ENCODE results near the gene RFXAP. TPM values are rescaled to one million over a fixed set of nuclear protein-coding genes. Genes with fewer than 3 reads are reported as not detected.

The RFXAP gene
- total and polyA plus RNA-seq, 9 of the 15 experiments (the other 6 are each of a cell fraction or from before 2014, with no cell fraction given), result 2.1 to 9.7 (median 2.9) TPM

- TF ChIP-seq UBTF (IDR thresholded peaks at IDR 0.05; ENCODE audit: borderline replicate concordance in 1 of 2, low read depth in 2 of 2, low read length in 2 of 2), result no peak
- TF ChIP-seq ZBTB49 (CRISPR knock-in tag; IDR thresholded peaks at IDR 0.05; ENCODE audit: borderline replicate concordance), result no peak
These were observed 42.8 kb upstream of the RFXAP start (continued) for GRCh38 chr13:36776175-36776574.

- Histone ChIP-seq H3K27ac (ENCODE audit: extremely low read depth, low read depth, low read length) (no peak overlapping the region), H3K27me3 (ENCODE audit: control insufficient read depth in 2 of 2, insufficient read depth in 2 of 2, low read length in 2 of 2) (peaks cover 0 to 6% of the 10 kb centered on the region in 2 experiments; a peak in 2 of 5 replicates), H3K9me3 (replicated peaks; ENCODE audit: control insufficient read depth, insufficient read depth, low read depth, low read length) (no peaks in the 10 kb centered on the region), H3K36me3 (ENCODE audit: control insufficient read depth, insufficient read depth, low read length) (no peaks in the 10 kb centered on the region), H3K4me3 (no peak overlapping the region), H4K20me1 (replicated peaks; ENCODE audit: control insufficient read depth, insufficient read depth, low read length) (no peaks in the 10 kb centered on the region), H3K9me1 (ENCODE audit: control insufficient read depth, insufficient read depth, low read length) (no peaks in the 10 kb centered on the region), H3K4me1 (replicated peaks in 1 of 2; ENCODE audit: control insufficient read depth in 2 of 2, insufficient read depth in 2 of 2, low read length in 2 of 2) (no peaks in the 10 kb centered on the region), H2AFZ (ENCODE audit: low read depth, low read length) (no peak overlapping the region), H3K79me2 (ENCODE audit: control insufficient read depth, insufficient read depth, low read length) (no peaks in the 10 kb centered on the region), H3K4me2 (ENCODE audit: insufficient read depth, low read length) (no peak overlapping the region), H3K9ac (ENCODE audit: insufficient read depth in 1 of 2, low read depth in 2 of 2, low read length in 2 of 2) (no peak overlapping the region)
- FAIRE-seq (no peak), DNase-seq (ENCODE audit: extremely low read depth in 1 of 4, low spot score in 3 of 4) (no peak), ATAC-seq (no peak)
- no TSS peak for BruUV-seq (replicated peaks)
- POLR2A ChIA-PET, result interaction anchor here (1.0 kb wide), 1 partner anchor 19 kb away, joined by 3 read pairs; no protein-coding TSS in a partner anchor
- intact Hi-C loops (cut with micrococcal nuclease) (no loop called here), in situ Hi-C loops (cut with MboI) (no loop called here)
- 0% methylated on average over 3 of the region's 8 CpGs for whole genome bisulfite sequencing (ENCODE audit: insufficient coverage, low coverage, missing lambda C conversion rate)
- CTCF ChIA-PET (ENCODE audit: low intra/inter-chr PET ratio), result no interaction called here
- no peak for TF ChIP-seq ARID3A (IDR thresholded peaks at IDR 0.05; ENCODE audit: borderline replicate concordance, low read depth, low read length)
- TF ChIP-seq NFRKB (IDR thresholded peaks at IDR 0.05; ENCODE audit: low read depth), result no peak
- TF ChIP-seq NRF1 (conservative IDR thresholded peaks at IDR 0.05 in 1 of 2, IDR thresholded peaks at IDR 0.05 in 1 of 2), result no peak
- TF ChIP-seq HDGF (IDR thresholded peaks at IDR 0.05), result no peak
- no peak for TF ChIP-seq CBX2 (IDR thresholded peaks at IDR 0.05; ENCODE audit: insufficient read depth, low read length, poor library complexity, severe bottlenecking)
- TF ChIP-seq ZNF41 (CRISPR knock-in tag; conservative IDR thresholded peaks at IDR 0.05), result no peak
- TF ChIP-seq TAF15 (IDR thresholded peaks at IDR 0.05; ENCODE audit: low read depth, low read length), result no peak
- TF ChIP-seq CTBP1 (IDR thresholded peaks at IDR 0.05; ENCODE audit: borderline replicate concordance), result no peak
- TF ChIP-seq ZNF282 (CRISPR knock-in tag; IDR thresholded peaks at IDR 0.05), result no peak
- TF ChIP-seq HNRNPLL (IDR thresholded peaks at IDR 0.05; ENCODE audit: low read depth, low read length, poor library complexity, severe bottlenecking), result no peak
- TF ChIP-seq ZNF764 (CRISPR knock-in tag; IDR thresholded peaks at IDR 0.05; ENCODE audit: low read depth), result no peak
These were observed 40.8 kb upstream of the RFXAP start for GRCh38 chr13:36778083-36778671.
